PC-3 (cell line): ENCODE measurements around the gene LRRN4CL. TPM values are rescaled to one million over a fixed set of nuclear protein-coding genes. Genes with fewer than 3 reads are reported as not detected.

Source experiments
- ATAC-seq: fragments of 200-7000 bp; cut with Tn5 transposase; 2 replicates; pipeline ENCODE4 v1.9.1; 2020; ENCODE audit warnings: mild to moderate bottlenecking, moderate library complexity
- BruUV-seq: library from RNA; stranded (reverse); fragments of 400-500 nt; replicated peaks from 2 replicates; lab custom pipeline; 2021; lab: Mats Ljungman, UMichigan
- CTCF ChIA-PET: fragments of 300-600 bp; sonication (Branson Sonifier 250); formaldehyde crosslinking; loops from one replicate; lab custom pipeline; 2022; ENCODE audit warnings: antibody characterized with exemption; lab: Charles Lee
- POLR2A ChIA-PET: fragments of 300-600 bp; sonication (Branson Sonifier 250); formaldehyde crosslinking; loops from one replicate; lab custom pipeline; 2022; ENCODE audit warnings: antibody characterized with exemption; ENCODE audit not compliant: unreplicated experiment; lab: Charles Lee
- DNase-seq: peaks from one replicate; pipeline ENCODE4 v3.0.0-alpha.2; 2015
- H2AFZ ChIP-seq: fragments of 300-600 bp; sonication (generic); 2 replicates; pipeline ENCODE4 v1.6.0; 2016; ENCODE audit warnings: antibody characterized with exemption, low read length
- H3F3A ChIP-seq: fragments of 300-600 bp; sonication (generic); one replicate; pipeline ENCODE4 v1.6.0; 2017; ENCODE audit warnings: antibody characterized with exemption, low read length, control low read depth, mild to moderate bottlenecking; ENCODE audit not compliant: unreplicated experiment
- H3K27ac ChIP-seq: fragments of 300-600 bp; sonication (generic); 2 replicates; pipeline ENCODE4 v1.5.1; 2016; ENCODE audit warnings: mild to moderate bottlenecking, low read length
- H3K27me3 ChIP-seq: fragments of 300-600 bp; sonication (generic); 2 replicates; pipeline ENCODE4 v1.6.1; 2016; ENCODE audit warnings: low read length, mixed read lengths
- H3K36me3 ChIP-seq: fragments of 300-600 bp; sonication (generic); 2 replicates; pipeline ENCODE4 v1.6.1; 2016; ENCODE audit warnings: low read depth, mixed run types, low read length, mixed read lengths
- H3K4me1 ChIP-seq: fragments of 300-600 bp; sonication (generic); 2 replicates; pipeline ENCODE4 v1.5.1; 2016; ENCODE audit warnings: low read length; ENCODE audit not compliant: insufficient read depth
- H3K4me2 ChIP-seq: fragments of 300-600 bp; sonication (generic); 2 replicates; pipeline ENCODE4 v1.6.0; 2016; ENCODE audit warnings: low read length
- H3K4me3 ChIP-seq: fragments of 300-600 bp; sonication (generic); 2 replicates; pipeline ENCODE4 v1.5.1; 2016; ENCODE audit warnings: mild to moderate bottlenecking, low read length, mixed read lengths
- H3K79me2 ChIP-seq: fragments of 300-600 bp; sonication (generic); 2 replicates; pipeline ENCODE4 v1.6.1; 2017; ENCODE audit warnings: low read length, mixed read lengths
- H3K9ac ChIP-seq: fragments of 300-600 bp; sonication (generic); 2 replicates; pipeline ENCODE4 v1.6.0; 2016; ENCODE audit warnings: mild to moderate bottlenecking, low read length
- H3K9me2 ChIP-seq: fragments of 300-600 bp; sonication (generic); replicated peaks from 2 replicates; pipeline ENCODE4 v1.6.1; 2016; ENCODE audit warnings: mixed run types, low read length, mixed read lengths
- H3K9me3 ChIP-seq: fragments of 300-600 bp; sonication (generic); 2 replicates; pipeline ENCODE4 v1.6.1; 2016; ENCODE audit warnings: low read length, mixed read lengths
- H4K20me1 ChIP-seq: fragments of 300-600 bp; sonication (generic); 2 replicates; pipeline ENCODE4 v1.6.1; 2016; ENCODE audit warnings: low read length, mixed read lengths
- EZH2 ChIP-seq: fragments of 300-600 bp; sonication (generic); IDR thresholded peaks from one replicate; pipeline ENCODE4 v1.6.1; 2017; ENCODE audit warnings: antibody characterized with exemption, mild to moderate bottlenecking, low read length; ENCODE audit not compliant: unreplicated experiment
- EZH2phosphoT487 ChIP-seq: fragments of 300-600 bp; sonication (generic); IDR thresholded peaks from 2 replicates; pipeline ENCODE4 v1.6.1; 2018; ENCODE audit warnings: mild to moderate bottlenecking, antibody characterized with exemption, low read length, borderline replicate concordance
- intact Hi-C: fragments of 100-400 bp; cut with micrococcal nuclease; formaldehyde crosslinking; loops from 2 replicates; pipeline ENCODE4 v1.9.0; 2023
- total RNA-seq: library from RNA; depleted of rRNA; stranded (reverse); fragments of >200 nt; gene quantifications from 2 replicates; pipeline ENCODE4 v1.2.3, GENCODE V29; 2014
- TF ChIP-seq, protein P1 (sequence below): fragments of 300-600 bp; sonication (generic); conservative IDR thresholded peaks from 2 replicates; pipeline ENCODE4 v1.5.1; 2017; ENCODE audit warnings: antibody characterized with exemption, low read depth, mild to moderate bottlenecking, low read length

The LRRN4CL gene
- total RNA-seq, 1 experiment from 2014 or later, result 0.51 TPM

- no peak for ATAC-seq
- H3K9me3 ChIP-seq, result no peaks in the 10 kb centered on the region
- POLR2A ChIA-PET, result no interaction called here
- no peak for DNase-seq
- H3K79me2 ChIP-seq, result no peaks in the 10 kb centered on the region
- peaks cover 19% of the 10 kb centered on the region for H3K36me3 ChIP-seq
- no TSS peak for BruUV-seq
- TF ChIP-seq EZH2phosphoT487 (no peak), EZH2 (no peak)
- TF ChIP-seq, protein P1, sequence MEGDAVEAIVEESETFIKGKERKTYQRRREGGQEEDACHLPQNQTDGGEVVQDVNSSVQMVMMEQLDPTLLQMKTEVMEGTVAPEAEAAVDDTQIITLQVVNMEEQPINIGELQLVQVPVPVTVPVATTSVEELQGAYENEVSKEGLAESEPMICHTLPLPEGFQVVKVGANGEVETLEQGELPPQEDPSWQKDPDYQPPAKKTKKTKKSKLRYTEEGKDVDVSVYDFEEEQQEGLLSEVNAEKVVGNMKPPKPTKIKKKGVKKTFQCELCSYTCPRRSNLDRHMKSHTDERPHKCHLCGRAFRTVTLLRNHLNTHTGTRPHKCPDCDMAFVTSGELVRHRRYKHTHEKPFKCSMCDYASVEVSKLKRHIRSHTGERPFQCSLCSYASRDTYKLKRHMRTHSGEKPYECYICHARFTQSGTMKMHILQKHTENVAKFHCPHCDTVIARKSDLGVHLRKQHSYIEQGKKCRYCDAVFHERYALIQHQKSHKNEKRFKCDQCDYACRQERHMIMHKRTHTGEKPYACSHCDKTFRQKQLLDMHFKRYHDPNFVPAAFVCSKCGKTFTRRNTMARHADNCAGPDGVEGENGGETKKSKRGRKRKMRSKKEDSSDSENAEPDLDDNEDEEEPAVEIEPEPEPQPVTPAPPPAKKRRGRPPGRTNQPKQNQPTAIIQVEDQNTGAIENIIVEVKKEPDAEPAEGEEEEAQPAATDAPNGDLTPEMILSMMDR, result no peak
- H2AFZ ChIP-seq, result no peak overlapping the region
- no peak overlapping the region for H3K4me3 ChIP-seq
- no peaks in the 10 kb centered on the region for H3K9me2 ChIP-seq
- no peak overlapping the region for H3K27ac ChIP-seq
- H4K20me1 ChIP-seq, result no peaks in the 10 kb centered on the region
- no peaks in the 10 kb centered on the region for H3F3A ChIP-seq
- CTCF ChIA-PET, result interaction anchor here (0.6 kb wide), 1 partner anchor 71 kb away, joined by 6 read pairs; no protein-coding TSS in a partner anchor
- H3K4me2 ChIP-seq, result no peak overlapping the region
- intact Hi-C loops, result no loop called here
- H3K4me1 ChIP-seq, result no peaks in the 10 kb centered on the region
- no peaks in the 10 kb centered on the region for H3K27me3 ChIP-seq
- H3K9ac ChIP-seq, result no peak overlapping the region
Measured at GRCh38 chr11:62688491-62688890, 839 bp downstream of the LRRN4CL start.

DNA sequence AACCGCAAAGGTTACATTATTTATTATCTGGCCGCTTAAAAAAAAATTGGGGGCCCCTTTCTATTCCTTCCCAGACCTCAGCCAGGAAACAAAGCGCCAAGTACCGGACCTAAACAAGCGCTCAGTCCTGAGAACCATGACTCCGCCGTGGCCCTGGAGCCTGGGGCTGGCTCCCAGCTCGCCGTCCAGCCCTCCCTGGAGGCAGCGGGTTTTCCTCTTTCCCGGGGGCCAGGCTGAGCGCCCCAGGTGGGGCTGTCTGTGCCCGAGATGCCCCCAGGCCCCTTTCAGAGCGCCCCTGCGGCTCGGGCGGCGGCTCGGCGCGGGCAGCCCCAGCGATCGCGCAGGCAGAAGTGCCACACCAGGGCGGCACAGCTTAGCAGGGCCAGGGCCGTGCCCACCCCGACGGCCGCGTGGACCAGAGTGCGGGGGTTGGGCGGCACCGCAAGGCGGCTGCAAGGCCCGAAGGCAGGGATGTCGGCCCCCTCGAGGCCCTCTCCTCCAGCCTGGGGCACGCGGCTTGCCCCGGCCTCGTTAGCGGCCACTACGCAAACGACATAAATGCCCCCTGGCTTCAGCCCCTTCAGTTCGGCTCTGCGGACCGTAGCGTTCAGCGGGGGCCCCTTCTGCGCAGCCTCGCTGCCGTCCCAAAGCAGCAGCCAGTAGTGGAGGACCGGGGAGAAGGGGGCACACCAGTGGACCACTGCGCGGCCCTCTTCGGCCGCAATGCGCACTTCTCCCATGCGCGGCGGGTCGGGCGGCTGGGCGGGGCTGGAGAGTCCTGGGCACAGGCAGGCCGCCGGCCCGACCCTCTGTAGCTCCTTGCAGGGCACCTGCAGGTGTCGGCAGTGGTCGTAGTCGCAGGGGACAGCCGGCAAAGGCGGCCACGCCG lies 1.6 kb downstream of the LRRN4CL start:
- no peaks in the 10 kb centered on the region for H3K27me3 ChIP-seq
- H3K9ac ChIP-seq, result no peak overlapping the region
- no peaks in the 10 kb centered on the region for H3K4me1 ChIP-seq
- no peak overlapping the region for H2AFZ ChIP-seq
- H4K20me1 ChIP-seq, result no peaks in the 10 kb centered on the region
- no peak for DNase-seq
- no peaks in the 10 kb centered on the region for H3K79me2 ChIP-seq
- POLR2A ChIA-PET, result no interaction called here
- no peak overlapping the region for H3K4me3 ChIP-seq
- peaks cover 16% of the 10 kb centered on the region; the same call in 1 of the 2 replicates for H3K36me3 ChIP-seq
- no TSS peak for BruUV-seq
- CTCF ChIA-PET, result no interaction called here
- H3K27ac ChIP-seq, result no peak overlapping the region
- no peaks in the 10 kb centered on the region for H3K9me3 ChIP-seq
- TF ChIP-seq, protein P1, result no peak
- TF ChIP-seq EZH2, result no peak
- TF ChIP-seq EZH2phosphoT487, result no peak
- ATAC-seq, result no peak
- no peaks in the 10 kb centered on the region for H3F3A ChIP-seq
- intact Hi-C loops, result no loop called here
- H3K9me2 ChIP-seq, result no peaks in the 10 kb centered on the region
- no peak overlapping the region for H3K4me2 ChIP-seq

- CTCF ChIA-PET, result interaction anchor here (2.5 kb wide), 1 partner anchor 12 kb away, joined by 12 read pairs; no protein-coding TSS in a partner anchor
- Histone ChIP-seq H3K9me2 (no peaks in the 10 kb centered on the region), H3K4me3 (no peak overlapping the region), H3K4me1 (peaks cover 13% of the 10 kb centered on the region), H3K79me2 (peaks cover 14% of the 10 kb centered on the region), H3F3A (peaks cover 5% of the 10 kb centered on the region), H4K20me1 (no peaks in the 10 kb centered on the region), H3K27me3 (no peaks in the 10 kb centered on the region), H3K9me3 (no peaks in the 10 kb centered on the region), H3K36me3 (no peaks in the 10 kb centered on the region; the same call in 1 of the 2 replicates), H3K9ac (no peak overlapping the region), H2AFZ (no peak overlapping the region), H3K27ac (no peak overlapping the region), H3K4me2 (no peak overlapping the region)
- POLR2A ChIA-PET, result interaction anchor here (0.6 kb wide), 1 partner anchor 580 kb away, joined by 17 read pairs; no protein-coding TSS in a partner anchor
- ATAC-seq (no peak), DNase-seq (no peak)
- no TSS peak for BruUV-seq
- TF ChIP-seq EZH2, result no peak
- TF ChIP-seq, protein P1, result no peak
- TF ChIP-seq EZH2phosphoT487, result no peak
- intact Hi-C loops, result no loop called here
Measured at GRCh38 chr11:62682518-62682917, 6.8 kb downstream of the LRRN4CL start.
